ENCODE measurements around the gene TRERF1. TPM values are rescaled to one million over a fixed set of nuclear protein-coding genes. Genes with fewer than 3 reads are reported as not detected.

TRERF1 gene
- total RNA-seq, 6 donors from 2014 or later: 2.0 to 7.3 (median 5.4) TPM

- TF ChIP-seq POLR2AphosphoS5 (IDR thresholded peaks at IDR 0.05) (no peak), POLR2A (IDR thresholded peaks at IDR 0.05) (peak in 1 of 4 donors; percentile 46)
- Histone ChIP-seq H3K4me3 (no peak overlapping the region), H3K36me3 (no peaks in the 10 kb centered on the region), H3K4me1 (peaks cover 0 to 8% (median 0%) of the 10 kb centered on the region in 4 donors), H3K9me3 (no peaks in the 10 kb centered on the region), H3K27ac (peak overlapping the region; percentile 31 to 72 (median 54)), H3K27me3 (no peaks in the 10 kb centered on the region)
- 58 to 62% methylated on average over 17 of the region's 17 CpGs for WGBS, 2 donors
- DNase-seq: no peak
- peak in 1 of 2 donors; percentile 9 for ATAC-seq (ENCODE audit: low FRiP score in 2 of 2)
Measured at GRCh38 chr6:42390228-42390934, 61.3 kb downstream of the TRERF1 start.

GRCh38 chr6:42389736-42390135 lies 62.0 kb downstream of the TRERF1 start:
- Histone ChIP-seq H3K4me1 (peaks cover 0 to 8% (median 0%) of the 10 kb centered on the region in 4 donors), H3K27ac (peak overlapping the region; percentile 3 to 70 (median 48)), H3K9me3 (no peaks in the 10 kb centered on the region), H3K27me3 (no peaks in the 10 kb centered on the region), H3K36me3 (no peaks in the 10 kb centered on the region), H3K4me3 (no peak overlapping the region)
- ATAC-seq (ENCODE audit: low FRiP score in 2 of 2) (no peak), DNase-seq (no peak)
- TF ChIP-seq POLR2AphosphoS5 (IDR thresholded peaks at IDR 0.05) (no peak), POLR2A (IDR thresholded peaks at IDR 0.05) (no peak), EP300 (IDR thresholded peaks at IDR 0.05) (no peak), CTCF (IDR thresholded peaks at IDR 0.05) (no peak)
- WGBS, 2 donors: 84 to 88% methylated on average over 6 of the region's 6 CpGs

- DNase-seq: no peak
Measured at GRCh38 chr6:42388046-42388445, 63.7 kb downstream of the TRERF1 start.

GRCh38 chr6:42387336-42387735 lies 64.4 kb downstream of the TRERF1 start:
- TF ChIP-seq POLR2A (IDR thresholded peaks at IDR 0.05) (no peak), EP300 (IDR thresholded peaks at IDR 0.05) (no peak), CTCF (IDR thresholded peaks at IDR 0.05) (no peak), POLR2AphosphoS5 (IDR thresholded peaks at IDR 0.05) (no peak)
- Histone ChIP-seq H3K4me1 (peaks cover 0 to 8% (median 0%) of the 10 kb centered on the region in 4 donors), H3K9me3 (no peaks in the 10 kb centered on the region), H3K36me3 (no peaks in the 10 kb centered on the region), H3K4me3 (no peak overlapping the region), H3K27me3 (no peaks in the 10 kb centered on the region), H3K27ac (peak overlapping the region in 2 of 4 donors; percentile 38 to 43)
- no peak for DNase-seq
- WGBS, 2 donors: 65 to 70% methylated on average over 4 of the region's 4 CpGs
- no peak for ATAC-seq (ENCODE audit: low FRiP score in 2 of 2)

More at GRCh38 chr6:42388046-42388445, 63.7 kb downstream of the TRERF1 start:
- no peaks in the 10 kb centered on the region for H3K27me3 ChIP-seq
- H3K9me3 ChIP-seq: no peaks in the 10 kb centered on the region
- 87 to 91% methylated on average over 4 of the region's 4 CpGs for WGBS, 2 donors
- H3K27ac ChIP-seq: peak overlapping the region in 2 of 4 donors; percentile 30 to 66
- H3K4me3 ChIP-seq: no peak overlapping the region
- H3K4me1 ChIP-seq: peaks cover 0 to 8% (median 0%) of the 10 kb centered on the region in 4 donors
- no peak for ATAC-seq (ENCODE audit: low FRiP score in 2 of 2)
- TF ChIP-seq CTCF (IDR thresholded peaks at IDR 0.05) (no peak), POLR2A (IDR thresholded peaks at IDR 0.05) (no peak), POLR2AphosphoS5 (IDR thresholded peaks at IDR 0.05) (no peak), EP300 (IDR thresholded peaks at IDR 0.05) (no peak)
- H3K36me3 ChIP-seq: no peaks in the 10 kb centered on the region

GRCh38 chr6:42385339-42385738 lies 66.4 kb downstream of the TRERF1 start:
- Histone ChIP-seq H3K36me3 (no peaks in the 10 kb centered on the region), H3K4me1 (peaks cover 0 to 9% (median 6%) of the 10 kb centered on the region in 4 donors), H3K4me3 (no peak overlapping the region), H3K27me3 (no peaks in the 10 kb centered on the region), H3K27ac (no peak overlapping the region), H3K9me3 (no peaks in the 10 kb centered on the region)
- no peak for ATAC-seq (ENCODE audit: low FRiP score in 2 of 2)
- 93 to 100% methylated on average over 5 of the region's 5 CpGs for WGBS, 2 donors
- no peak for DNase-seq
- TF ChIP-seq POLR2A (IDR thresholded peaks at IDR 0.05) (no peak), POLR2AphosphoS5 (IDR thresholded peaks at IDR 0.05) (no peak)

All from upper lobe of left lung (tissue), 6 donors.